Measurements from ENCODE around the gene TEDC2.
"Not testable (repeated sequence)": the region's sequence is repeated elsewhere in the genome, so short reads cannot be mapped to it uniquely, and the experiment has no call there.

The TEDC2 gene

GRCh38 chr16:2437032-2437790, 22.7 kb upstream of the TEDC2 start:
- DNase-seq (ENCODE audit: extremely low read depth in 1 of 2, low read depth in 1 of 2) = no peak

GRCh38 chr16:2438121-2438520, 21.8 kb upstream of the TEDC2 start:
- DNase-seq (ENCODE audit: extremely low read depth in 1 of 2, low read depth in 1 of 2) = no peak

DNA sequence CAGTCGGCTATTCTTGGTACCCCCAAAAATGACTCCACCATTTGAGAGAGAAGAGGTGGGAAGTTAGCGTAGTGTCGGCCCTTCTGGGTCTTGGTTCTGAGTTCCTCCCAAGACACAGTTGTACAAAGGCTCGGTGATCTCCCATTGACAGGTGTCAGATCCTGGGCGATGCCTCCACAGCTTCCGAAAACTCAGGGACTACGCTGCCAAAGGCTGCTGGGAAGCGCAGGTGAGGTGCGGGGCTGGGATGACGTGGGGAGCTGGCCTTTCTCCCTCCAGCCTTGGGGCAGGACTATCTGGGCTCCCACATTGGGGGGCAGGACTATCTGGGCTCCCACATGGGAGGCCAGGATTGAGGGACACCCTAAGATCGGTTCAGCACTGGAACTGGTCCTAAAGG, 20.3 kb upstream of the TEDC2 start:
- no peak for DNase-seq (ENCODE audit: extremely low read depth in 1 of 2, low read depth in 1 of 2)

DNA sequence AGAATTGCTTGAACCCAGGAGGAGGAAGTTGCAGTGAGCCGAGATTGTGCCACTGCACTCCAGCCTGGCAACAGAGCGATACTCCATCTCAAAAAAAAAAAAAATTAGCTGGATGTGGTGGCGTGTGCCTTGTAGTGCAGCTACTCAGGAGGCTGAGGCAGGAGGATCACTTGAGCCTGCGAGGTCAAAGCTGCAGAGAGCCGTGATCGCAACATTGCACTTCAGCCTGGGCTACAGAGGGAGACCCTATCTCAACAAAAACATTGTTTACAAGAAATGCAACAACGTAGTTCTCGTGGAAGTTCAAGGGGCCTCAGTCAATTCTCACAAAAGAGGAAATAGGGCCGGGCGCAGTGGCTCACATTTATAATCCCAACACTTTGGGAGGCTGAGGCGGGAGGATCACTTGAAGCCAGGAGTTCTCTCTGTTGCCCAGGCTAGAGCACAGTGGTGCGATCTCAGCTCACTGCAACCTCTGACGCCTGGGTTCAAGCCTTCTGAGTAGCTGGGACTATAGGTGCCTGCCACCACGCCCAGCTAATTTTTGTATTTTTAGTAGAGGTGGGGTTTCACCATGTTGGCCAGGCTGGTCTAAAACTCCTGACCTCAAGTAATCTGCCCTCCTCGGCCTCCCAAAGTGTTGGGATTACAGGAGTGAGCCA, 18.6 kb upstream of the TEDC2 start:
- not testable (repeated sequence) for DNase-seq (ENCODE audit: extremely low read depth in 1 of 2, low read depth in 1 of 2)

DNA sequence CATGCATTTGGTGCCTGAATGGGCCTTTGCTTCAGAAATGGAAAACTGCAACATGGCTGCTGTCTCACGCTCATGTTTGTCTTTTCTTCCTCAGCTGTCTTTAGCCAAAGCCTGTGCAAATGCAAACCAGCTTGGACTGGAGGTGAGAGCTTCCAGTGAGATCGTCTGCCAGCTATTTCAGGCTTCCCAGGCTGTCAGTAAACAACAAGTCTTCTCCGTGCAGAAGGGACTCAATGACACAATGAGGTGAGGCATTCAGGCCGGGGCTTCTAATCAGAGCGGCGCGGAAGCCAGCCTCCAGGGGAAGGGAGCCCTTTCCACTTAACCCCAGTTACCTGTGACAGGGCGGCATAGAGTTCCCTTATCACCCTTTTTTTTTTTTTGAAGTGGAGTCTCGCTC, 16.4 kb upstream of the TEDC2 start:
- no peak for DNase-seq (ENCODE audit: extremely low read depth in 1 of 2, low read depth in 1 of 2)

DNA sequence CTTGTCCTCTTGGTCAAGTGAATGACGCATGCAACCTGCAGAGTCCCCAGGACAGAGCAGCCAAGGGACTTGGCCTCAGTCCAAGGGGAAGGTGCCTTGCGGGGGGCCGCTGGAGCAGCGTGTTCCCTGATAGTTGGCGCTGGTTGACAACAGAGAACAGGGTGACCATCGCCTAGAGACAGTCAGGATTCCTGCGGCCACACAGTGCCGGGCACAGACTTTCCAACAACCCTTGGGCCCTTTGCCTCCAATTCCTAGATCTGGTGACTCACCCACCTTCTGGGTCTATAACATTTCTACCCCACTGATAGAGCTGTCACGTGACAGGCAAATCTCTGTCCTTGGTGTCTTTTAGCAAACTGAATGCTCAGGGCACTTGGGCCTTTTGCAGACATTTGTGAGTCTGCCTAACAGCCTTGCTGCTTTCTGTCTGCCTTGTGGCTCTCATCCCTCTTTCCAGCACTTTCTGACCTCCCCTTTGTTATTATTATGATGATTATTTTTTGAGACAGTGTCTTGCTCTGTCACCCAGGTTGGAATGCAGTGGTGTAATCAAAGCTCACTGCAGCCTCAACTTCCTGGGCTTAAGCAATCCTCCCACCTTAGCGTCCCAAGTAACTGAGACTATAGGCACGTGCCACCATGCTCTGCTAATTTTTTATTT, 11.9 kb upstream of the TEDC2 start:
- DNase-seq (ENCODE audit: extremely low read depth in 1 of 2, low read depth in 1 of 2) = no peak

GRCh38 chr16:2449118-2449517, 10.8 kb upstream of the TEDC2 start:
- DNase-seq (ENCODE audit: extremely low read depth in 1 of 2, low read depth in 1 of 2) = no peak

DNA sequence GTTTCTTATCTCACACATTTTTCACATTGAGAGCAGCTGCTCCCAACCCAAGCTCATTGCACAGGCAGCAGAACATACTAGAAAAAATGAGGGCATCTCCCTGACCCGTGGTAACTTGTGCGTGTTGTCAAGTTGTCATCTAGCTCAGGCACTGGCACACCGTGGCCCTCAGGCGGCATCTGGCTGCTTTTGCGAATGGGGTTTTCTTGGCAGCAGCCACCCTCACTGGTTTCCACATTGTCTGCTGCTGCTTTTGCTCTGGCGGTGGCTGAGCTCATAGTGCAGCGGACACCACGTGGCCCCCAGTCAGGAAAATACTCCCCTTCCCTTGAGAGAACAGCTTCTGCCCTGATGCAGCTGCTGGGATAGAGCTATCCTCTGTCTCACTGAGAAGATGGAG, 9.4 kb upstream of the TEDC2 start:
- DNase-seq (ENCODE audit: extremely low read depth in 1 of 2, low read depth in 1 of 2) = no peak

- no peak for DNase-seq (ENCODE audit: extremely low read depth in 1 of 2, low read depth in 1 of 2)
These were observed 8.9 kb upstream of the TEDC2 start for GRCh38 chr16:2450975-2451381.

GRCh38 chr16:2451851-2452320, 8.0 kb upstream of the TEDC2 start:
- no peak for DNase-seq (ENCODE audit: extremely low read depth in 1 of 2, low read depth in 1 of 2)

DNA sequence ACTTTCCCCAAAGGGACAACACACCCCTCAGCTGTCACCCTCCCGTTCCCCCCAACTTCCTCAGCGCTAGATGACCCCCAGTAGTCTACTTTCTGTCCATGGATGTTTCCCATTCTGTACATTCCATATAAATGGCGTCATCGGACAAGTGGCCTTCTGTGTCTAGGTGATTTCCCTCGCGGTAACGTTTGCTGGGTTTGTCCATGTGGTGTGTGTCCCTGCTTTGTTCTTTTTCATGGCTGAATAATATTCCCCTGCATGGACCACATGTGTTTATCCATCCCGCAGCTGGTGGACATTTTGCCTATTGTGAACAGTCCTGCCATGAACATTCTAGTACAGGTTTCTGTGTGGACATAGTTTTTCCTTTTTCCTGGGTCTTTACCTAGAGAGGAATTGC, 7.3 kb upstream of the TEDC2 start:
- no peak for DNase-seq (ENCODE audit: extremely low read depth in 1 of 2, low read depth in 1 of 2)

DNA sequence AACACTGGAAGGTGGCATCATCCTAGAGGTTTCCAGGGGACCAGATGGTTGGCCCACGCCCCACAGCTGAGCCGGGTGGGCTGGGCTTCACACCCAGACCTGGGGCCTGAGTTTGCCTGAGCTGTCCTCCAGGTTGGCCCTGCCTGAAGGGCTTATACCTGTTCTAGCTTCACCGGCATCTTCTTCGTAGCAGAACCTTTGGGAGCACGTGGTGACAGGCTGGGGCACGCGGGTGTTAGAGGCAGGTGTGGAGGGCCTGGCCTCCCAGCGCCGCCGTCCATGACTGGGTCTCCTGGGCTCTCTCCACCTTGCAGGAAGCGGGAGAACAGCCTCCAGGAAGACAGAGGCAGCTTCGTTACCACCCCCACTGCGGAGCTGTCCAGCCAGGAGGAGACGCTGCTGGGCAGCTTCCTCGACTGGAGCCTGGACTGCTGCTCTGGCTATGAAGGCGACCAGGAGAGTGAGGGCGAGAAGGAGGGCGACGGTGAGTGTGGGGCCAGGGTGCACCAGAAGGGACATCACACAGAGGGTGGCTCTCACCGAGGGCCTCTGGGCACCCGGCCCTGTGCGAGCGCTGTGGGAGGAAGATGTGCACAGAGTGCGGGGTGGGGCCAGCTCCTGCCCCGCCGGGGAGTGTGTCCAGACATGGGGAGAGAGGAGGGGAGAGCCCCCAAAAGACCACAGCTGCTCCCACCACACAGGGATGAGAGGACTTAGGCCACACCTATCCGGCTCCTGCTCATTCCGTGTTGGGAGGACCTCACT, 4.6 kb upstream of the TEDC2 start:
- DNase-seq (ENCODE audit: extremely low read depth in 1 of 2, low read depth in 1 of 2) = no peak

DNA sequence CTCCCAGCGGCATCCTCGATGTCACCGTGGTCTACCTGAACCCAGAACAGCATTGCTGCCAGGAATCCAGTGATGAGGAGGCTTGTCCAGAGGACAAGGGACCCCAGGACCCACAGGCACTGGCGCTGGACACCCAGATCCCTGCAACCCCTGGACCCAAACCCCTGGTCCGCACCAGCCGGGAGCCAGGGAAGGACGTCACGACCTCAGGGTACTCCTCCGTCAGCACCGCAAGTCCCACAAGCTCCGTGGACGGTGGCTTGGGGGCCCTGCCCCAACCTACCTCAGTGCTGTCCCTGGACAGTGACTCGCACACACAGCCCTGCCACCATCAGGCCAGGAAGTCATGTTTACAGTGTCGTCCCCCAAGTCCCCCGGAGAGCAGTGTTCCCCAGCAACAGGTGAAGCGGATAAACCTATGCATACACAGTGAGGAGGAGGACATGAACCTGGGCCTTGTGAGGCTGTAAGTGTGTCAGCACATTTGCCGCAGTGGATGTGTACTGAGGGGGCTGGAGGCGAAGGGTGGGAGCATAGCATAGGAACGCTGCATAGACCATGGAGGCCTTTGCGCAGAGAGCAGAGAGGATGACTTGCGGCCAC, 3.3 kb upstream of the TEDC2 start:
- no peak for DNase-seq (ENCODE audit: extremely low read depth in 1 of 2, low read depth in 1 of 2)

GRCh38 chr16:2457267-2457666, 2.6 kb upstream of the TEDC2 start:
- no peak for DNase-seq (ENCODE audit: extremely low read depth in 1 of 2, low read depth in 1 of 2)

GRCh38 chr16:2457946-2458345, 2.0 kb upstream of the TEDC2 start:
- no peak for DNase-seq (ENCODE audit: extremely low read depth in 1 of 2, low read depth in 1 of 2)

GRCh38 chr16:2458887-2459646, 842 bp upstream of the TEDC2 start:
- DNase-seq (ENCODE audit: extremely low read depth in 1 of 2, low read depth in 1 of 2) = no peak

- DNase-seq (ENCODE audit: extremely low read depth in 1 of 2, low read depth in 1 of 2) = no peak
These were observed 443 bp downstream of the TEDC2 start for GRCh38 chr16:2460391-2460713.

DNA sequence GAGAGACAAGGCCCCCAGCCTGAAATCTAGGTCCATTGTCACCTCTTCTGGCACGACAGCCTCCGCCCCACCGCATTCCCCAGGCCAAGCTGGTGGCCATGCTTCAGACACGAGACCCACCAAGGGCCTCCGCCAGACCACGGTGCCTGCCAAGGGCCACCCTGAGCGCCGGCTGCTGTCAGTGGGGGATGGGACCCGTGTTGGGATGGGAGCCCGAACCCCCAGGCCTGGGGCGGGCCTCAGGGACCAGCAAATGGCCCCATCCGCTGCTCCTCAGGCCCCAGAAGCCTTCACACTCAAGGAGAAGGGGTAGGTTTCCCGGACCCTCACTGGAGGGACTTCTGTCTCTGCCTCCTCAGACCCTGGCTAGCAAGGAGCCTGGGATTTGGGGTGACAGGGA, 1.0 kb downstream of the TEDC2 start:
- no peak for DNase-seq (ENCODE audit: extremely low read depth in 1 of 2, low read depth in 1 of 2)

- no peak for DNase-seq (ENCODE audit: extremely low read depth in 1 of 2, low read depth in 1 of 2)
These were observed 2.3 kb downstream of the TEDC2 start for GRCh38 chr16:2462031-2462866.
